ENCODE data around the gene PRIMA1. TPM values are rescaled to one million over a fixed set of nuclear protein-coding genes. Genes with fewer than 3 reads are reported as not detected.

PRIMA1 gene
- polyA plus RNA-seq, 3 donors = not detected

DNA sequence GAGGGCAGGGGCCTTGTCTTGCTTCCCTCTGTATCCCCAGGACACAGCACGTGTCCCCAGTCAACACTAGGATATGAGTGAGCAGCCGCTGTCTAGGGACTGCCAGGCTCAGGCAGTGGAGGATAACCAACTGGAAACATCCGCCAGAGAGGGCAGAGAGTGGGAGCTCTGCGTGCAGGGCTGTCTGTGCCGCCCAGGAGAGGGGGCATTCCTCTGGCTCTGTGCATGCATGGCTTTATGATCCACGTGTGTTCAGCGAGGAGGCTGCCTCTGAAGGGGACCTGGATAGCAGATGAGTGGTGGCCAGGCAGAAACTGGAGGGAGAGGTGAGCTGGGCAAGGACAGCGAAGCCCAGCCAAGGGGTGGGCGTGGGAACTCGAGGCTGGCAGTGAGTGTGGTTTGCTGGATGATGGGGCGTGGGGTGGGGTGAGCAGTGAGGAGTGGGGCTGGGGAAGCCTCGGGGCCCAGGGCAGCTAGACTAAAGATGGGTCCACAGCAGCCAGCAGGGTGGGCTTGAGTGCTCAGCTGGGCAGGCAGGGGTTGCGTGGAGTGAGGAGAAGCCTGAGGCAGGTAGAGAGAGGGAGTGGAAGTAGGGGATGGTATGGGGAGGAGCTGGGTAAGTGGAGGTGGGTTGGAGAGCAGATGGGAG is 72.9 kb downstream of the PRIMA1 start:
- Histone ChIP-seq H3K4me1 (ENCODE audit: control insufficient read depth in 1 of 2, insufficient read depth in 2 of 2, low read length in 2 of 2) (no peaks in the 10 kb centered on the region), H3K4me2 (replicated peaks; ENCODE audit: extremely low read depth, low read length, poor library complexity, severe bottlenecking) (no peak overlapping the region), H3K27me3 (ENCODE audit: control insufficient read depth in 2 of 2, insufficient read depth in 2 of 2, low read length in 2 of 2) (no peaks in the 10 kb centered on the region), H3K27ac (ENCODE audit: low read depth in 1 of 2, low read length in 2 of 2) (no peak overlapping the region), H3K4me3 (replicated peaks in 1 of 3; ENCODE audit: low read depth in 2 of 3, low read length in 3 of 3) (no peak overlapping the region), H3K9me3 (replicated peaks in 1 of 2; ENCODE audit: control insufficient read depth in 1 of 2, insufficient read depth in 1 of 2, low read length in 2 of 2) (no peaks in the 10 kb centered on the region), H4K20me1 (ENCODE audit: insufficient read depth, low read length) (no peaks in the 10 kb centered on the region), H3K36me3 (replicated peaks in 1 of 2; ENCODE audit: control insufficient read depth in 1 of 2, insufficient read depth in 2 of 2, low read length in 2 of 2) (no peaks in the 10 kb centered on the region), H3K9ac (ENCODE audit: insufficient read depth, low read length, poor library complexity, severe bottlenecking) (no peak overlapping the region), H2AFZ (ENCODE audit: insufficient read depth, low read depth, low read length, poor library complexity, severe bottlenecking) (no peak overlapping the region), H3K79me2 (ENCODE audit: insufficient read depth, low read length) (no peaks in the 10 kb centered on the region)
- TF ChIP-seq, protein P1, sequence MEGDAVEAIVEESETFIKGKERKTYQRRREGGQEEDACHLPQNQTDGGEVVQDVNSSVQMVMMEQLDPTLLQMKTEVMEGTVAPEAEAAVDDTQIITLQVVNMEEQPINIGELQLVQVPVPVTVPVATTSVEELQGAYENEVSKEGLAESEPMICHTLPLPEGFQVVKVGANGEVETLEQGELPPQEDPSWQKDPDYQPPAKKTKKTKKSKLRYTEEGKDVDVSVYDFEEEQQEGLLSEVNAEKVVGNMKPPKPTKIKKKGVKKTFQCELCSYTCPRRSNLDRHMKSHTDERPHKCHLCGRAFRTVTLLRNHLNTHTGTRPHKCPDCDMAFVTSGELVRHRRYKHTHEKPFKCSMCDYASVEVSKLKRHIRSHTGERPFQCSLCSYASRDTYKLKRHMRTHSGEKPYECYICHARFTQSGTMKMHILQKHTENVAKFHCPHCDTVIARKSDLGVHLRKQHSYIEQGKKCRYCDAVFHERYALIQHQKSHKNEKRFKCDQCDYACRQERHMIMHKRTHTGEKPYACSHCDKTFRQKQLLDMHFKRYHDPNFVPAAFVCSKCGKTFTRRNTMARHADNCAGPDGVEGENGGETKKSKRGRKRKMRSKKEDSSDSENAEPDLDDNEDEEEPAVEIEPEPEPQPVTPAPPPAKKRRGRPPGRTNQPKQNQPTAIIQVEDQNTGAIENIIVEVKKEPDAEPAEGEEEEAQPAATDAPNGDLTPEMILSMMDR (IDR thresholded peaks at IDR 0.05) = no peak
- WGBS (ENCODE audit: insufficient coverage) = 88% methylated on average over 11 of the region's 13 CpGs
- Mint-ChIP-seq H3K4me1 (no peaks in the 10 kb centered on the region), H3K4me3 (no peak overlapping the region), H3K27ac (no peak overlapping the region), H3K9me3 (no peaks in the 10 kb centered on the region), H3K36me3 (no peaks in the 10 kb centered on the region), H3K27me3 (ENCODE audit: low read depth in 3 of 3) (peaks cover 5 to 7% (median 7%) of the 10 kb centered on the region in 3 donors)
- no peak for DNase-seq
- intact Hi-C loops (cut with micrococcal nuclease) = no loop called here

DNA sequence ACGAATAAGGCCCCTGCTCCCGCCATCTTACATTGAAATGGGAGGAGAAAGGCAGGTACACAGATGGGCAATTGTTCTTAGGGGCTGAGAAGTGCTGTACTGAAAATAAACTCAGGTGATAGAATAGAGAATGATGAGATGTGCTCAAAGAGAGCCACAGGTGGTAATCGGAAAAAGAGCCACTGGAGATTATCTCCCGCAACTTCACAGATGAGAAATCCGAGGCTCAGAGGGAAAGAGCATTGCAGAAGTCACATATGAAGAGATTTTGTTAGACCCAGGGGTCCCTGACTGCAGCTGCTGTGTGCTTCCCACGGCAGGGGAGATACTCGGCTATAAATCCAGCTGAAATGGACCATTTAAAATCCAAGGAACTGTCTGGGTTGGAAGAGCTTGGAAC is 73.7 kb downstream of the PRIMA1 start:
- no peaks in the 10 kb centered on the region for H4K20me1 ChIP-seq (ENCODE audit: insufficient read depth, low read length)
- H3K27ac ChIP-seq (ENCODE audit: low read depth in 1 of 2, low read length in 2 of 2) = no peak overlapping the region
- no peak overlapping the region for H3K4me2 ChIP-seq (replicated peaks; ENCODE audit: extremely low read depth, low read length, poor library complexity, severe bottlenecking)
- H3K27ac Mint-ChIP-seq = no peak overlapping the region
- H3K27me3 ChIP-seq (ENCODE audit: control insufficient read depth in 2 of 2, insufficient read depth in 2 of 2, low read length in 2 of 2) = no peaks in the 10 kb centered on the region
- no peak overlapping the region for H3K4me3 ChIP-seq (replicated peaks in 1 of 3; ENCODE audit: low read depth in 2 of 3, low read length in 3 of 3)
- H3K9ac ChIP-seq (ENCODE audit: insufficient read depth, low read length, poor library complexity, severe bottlenecking) = no peak overlapping the region
- H3K9me3 ChIP-seq (replicated peaks in 1 of 2; ENCODE audit: control insufficient read depth in 1 of 2, insufficient read depth in 1 of 2, low read length in 2 of 2) = no peaks in the 10 kb centered on the region
- H3K9me3 Mint-ChIP-seq = no peaks in the 10 kb centered on the region
- no peak overlapping the region for H2AFZ ChIP-seq (ENCODE audit: insufficient read depth, low read depth, low read length, poor library complexity, severe bottlenecking)
- H3K4me3 Mint-ChIP-seq = no peak overlapping the region
- 87% methylated on average over 7 of the region's 7 CpGs for WGBS (ENCODE audit: insufficient coverage)
- peaks cover 5 to 7% (median 7%) of the 10 kb centered on the region in 3 donors for H3K27me3 Mint-ChIP-seq (ENCODE audit: low read depth in 3 of 3)
- no peaks in the 10 kb centered on the region for H3K4me1 Mint-ChIP-seq
- no peaks in the 10 kb centered on the region for H3K79me2 ChIP-seq (ENCODE audit: insufficient read depth, low read length)
- no peaks in the 10 kb centered on the region for H3K36me3 Mint-ChIP-seq
- intact Hi-C loops (cut with micrococcal nuclease) = no loop called here
- TF ChIP-seq, protein P1 (IDR thresholded peaks at IDR 0.05) = no peak
- no peak for DNase-seq
- no peaks in the 10 kb centered on the region for H3K4me1 ChIP-seq (ENCODE audit: control insufficient read depth in 1 of 2, insufficient read depth in 2 of 2, low read length in 2 of 2)
- no peaks in the 10 kb centered on the region for H3K36me3 ChIP-seq (replicated peaks in 1 of 2; ENCODE audit: control insufficient read depth in 1 of 2, insufficient read depth in 2 of 2, low read length in 2 of 2)
